ENCODE results near the gene ROS1. TPM values are rescaled to one million over a fixed set of nuclear protein-coding genes. Genes with fewer than 3 reads are reported as not detected.

ROS1 gene
- polyA plus RNA-seq, 1 experiment: not detected

- POLR2A ChIA-PET: no interaction called here
- H3K27me3 ChIP-seq (ENCODE audit: control insufficient read depth, insufficient read depth, low read length): peaks cover 2% of the 10 kb centered on the region
- no peak overlapping the region for H3K27ac ChIP-seq (ENCODE audit: low read depth, low read length)
- DNase-seq (ENCODE audit: low read depth, low spot score): no peak
- CTCF ChIA-PET: interaction anchor here (0.6 to 11.1 kb wide), 13 partner anchors 8 to 431 kb away, joined by 3 to 145 read pairs (median 4); partner anchors contain the start of gene GOPC
- no peaks in the 10 kb centered on the region for H3K9me3 ChIP-seq (ENCODE audit: control insufficient read depth, insufficient read depth, low read length)
- no peak overlapping the region for H3K4me3 ChIP-seq (ENCODE audit: low read depth, low read length)
- TF ChIP-seq CTCF (IDR thresholded peaks at IDR 0.05; ENCODE audit: low read depth, low read length): no peak
These were observed 26.6 kb downstream of the ROS1 start for GRCh38 chr6:117399126-117399525.

- Histone ChIP-seq H3K9me3 (ENCODE audit: control insufficient read depth, insufficient read depth, low read length) (no peaks in the 10 kb centered on the region), H3K4me3 (ENCODE audit: low read depth, low read length) (no peak overlapping the region), H3K27me3 (ENCODE audit: control insufficient read depth, insufficient read depth, low read length) (peaks cover 2% of the 10 kb centered on the region), H3K27ac (ENCODE audit: low read depth, low read length) (no peak overlapping the region)
- DNase-seq (ENCODE audit: low read depth, low spot score): no peak
- TF ChIP-seq CTCF (IDR thresholded peaks at IDR 0.05; ENCODE audit: low read depth, low read length): no peak
- ChIA-PET CTCF (interaction anchor here (0.7 to 11.1 kb wide), 4 partner anchors 8 to 440 kb away, joined by 3 to 145 read pairs (median 6); partner anchors contain the start of gene GOPC), POLR2A (no interaction called here)
These were observed 28.1 kb downstream of the ROS1 start for GRCh38 chr6:117397536-117398227.

GRCh38 chr6:117396228-117396627 lies 29.5 kb downstream of the ROS1 start:
- no peak for DNase-seq (ENCODE audit: low read depth, low spot score)
- Histone ChIP-seq H3K27ac (ENCODE audit: low read depth, low read length) (no peak overlapping the region), H3K4me3 (ENCODE audit: low read depth, low read length) (no peak overlapping the region), H3K27me3 (ENCODE audit: control insufficient read depth, insufficient read depth, low read length) (peaks cover 2% of the 10 kb centered on the region), H3K9me3 (ENCODE audit: control insufficient read depth, insufficient read depth, low read length) (no peaks in the 10 kb centered on the region)
- ChIA-PET POLR2A (no interaction called here), CTCF (interaction anchor here (0.7 to 11.1 kb wide), 3 partner anchors 10 to 209 kb away, joined by 3 to 145 read pairs (median 3); partner anchors contain the start of gene GOPC)
- TF ChIP-seq CTCF (IDR thresholded peaks at IDR 0.05; ENCODE audit: low read depth, low read length): no peak

GRCh38 chr6:117395164-117395563 lies 30.6 kb downstream of the ROS1 start:
- POLR2A ChIA-PET: no interaction called here

More at GRCh38 chr6:117395164-117395563, 30.6 kb downstream of the ROS1 start:
- no peak for DNase-seq (ENCODE audit: low read depth, low spot score)
- CTCF ChIA-PET: no interaction called here
- Histone ChIP-seq H3K27me3 (ENCODE audit: control insufficient read depth, insufficient read depth, low read length) (no peaks in the 10 kb centered on the region), H3K27ac (ENCODE audit: low read depth, low read length) (no peak overlapping the region), H3K4me3 (ENCODE audit: low read depth, low read length) (no peak overlapping the region), H3K9me3 (ENCODE audit: control insufficient read depth, insufficient read depth, low read length) (no peaks in the 10 kb centered on the region)
- no peak for TF ChIP-seq CTCF (IDR thresholded peaks at IDR 0.05; ENCODE audit: low read depth, low read length)

Measured in AG04450 (cell line).